Psoas muscle (tissue), 8 donors: ENCODE measurements around the gene HSD3B7. TPM values are rescaled to one million over a fixed set of nuclear protein-coding genes. Genes with fewer than 3 reads are reported as not detected.

Source experiments
- ATAC-seq, 4 donors: fragments of 200-7000 bp; cut with Tn5 transposase; one replicate each; pipeline ENCODE4 v1.9.1; 2020; ENCODE audit warnings: moderate library complexity in 3 of 4, mild to moderate bottlenecking in 2 of 4
- DNase-seq, 2 donors: peaks; one replicate each; pipeline ENCODE4 v3.0.0-alpha.2; 2020
- H3K27ac ChIP-seq: fragments of 200-600 bp; one replicate; pipeline ENCODE4 v1.8.0; 2022
- H3K27me3 ChIP-seq, 3 donors: fragments of 200-600 bp in 1 of 3; one replicate each; pipeline versions ENCODE4 v1.6.1 to v1.8.0; 2013 to 2022; ENCODE audit warnings: low read length in 2 of 3, mild to moderate bottlenecking in 2 of 3, moderate library complexity in 1 of 3; ENCODE audit not compliant: insufficient read depth in 3 of 3
- H3K36me3 ChIP-seq, 2 donors: fragments of 200-600 bp in 1 of 2; one replicate each; pipeline versions ENCODE4 v1.6.1 to v1.8.0; 2013 to 2022; ENCODE audit warnings: low read depth in 1 of 2, mild to moderate bottlenecking in 1 of 2, moderate library complexity in 1 of 2; ENCODE audit not compliant: insufficient read depth in 1 of 2
- H3K4me1 ChIP-seq: fragments of 200-600 bp; one replicate; pipeline ENCODE4 v1.8.0; 2022
- H3K4me3 ChIP-seq: fragments of 200-600 bp; one replicate; pipeline ENCODE4 v1.8.0; 2022; ENCODE audit warnings: mild to moderate bottlenecking
- H3K9me3 ChIP-seq: fragments of 200-600 bp; one replicate; pipeline ENCODE4 v1.8.0; 2022
- CTCF ChIP-seq: fragments of 200-600 bp; IDR thresholded peaks from one replicate; pipeline ENCODE4 v1.8.0; 2022; ENCODE audit warnings: antibody characterized with exemption
- WGBS, 3 donors: extraction: QIAGEN DNeasy Blood & Tissue Kit; methylation state at CpG; one replicate each; pipeline versions ENCODE4 v1.1.6 to v1.1.7; 2013; 5-methylcytosine and 5-hydroxymethylcytosine counted together
- intact Hi-C, 2 donors: fragments of 100-400 bp; cut with DNase I; formaldehyde crosslinking; loops; one replicate each; pipeline versions ENCODE4 v1.11.0 to v1.14.2; 2022
- polyA plus RNA-seq, 3 donors: library from polyadenylated mRNA; stranded (reverse); fragments of 200-250 nt; gene quantifications; one replicate each; pipeline ENCODE4 v1.2.3, GENCODE V29; 2013
- total RNA-seq, 4 donors: library from RNA; stranded (reverse); fragmentation: NEBNext Ultra II Directional in 2 of 4; extraction: Animal tissue kit (Norgen Biotek cat#: 25700) in 2 of 4; gene quantifications; one replicate each; pipeline versions ENCODE4 v1.2.1 to v1.2.4, GENCODE V29; 2021 to 2023
- donor health status: healthy with polysubstance abuse.
- donor health status: DM: no; HTN: no; CAD: no; lungs with moderate emphysema.
- donor health status: Bipolar disorder and iron deficiency.
- donor health status: healthy.
- donor health status: DM: yes; HTN: yes; CAD: no.
- donor health status: DM: no; HTN: no; CAD: no.
- donor health status: DM: no; HTN: no; CAD: no.
- donor health status: DM: yes; HTN: yes; CAD: no.

Gene HSD3B7
- total and polyA plus RNA-seq, 7 donors = 3.2 to 12.8 (median 4.9) TPM

- Histone ChIP-seq H3K9me3 (no peaks in the 10 kb centered on the region), H3K4me3 (no peak overlapping the region), H3K36me3 (peaks cover 0 to 92% of the 10 kb centered on the region in 2 donors), H3K4me1 (peaks cover 4% of the 10 kb centered on the region), H3K27me3 (no peaks in the 10 kb centered on the region), H3K27ac (no peak overlapping the region)
- WGBS, 3 donors = 82 to 93% (median 92%) methylated on average over 21 to 29 of the region's 29 CpGs
- DNase-seq (no peak), ATAC-seq (no peak)
- TF ChIP-seq CTCF = no peak
- intact Hi-C loops = loop anchor here (5.0 to 10.0 kb wide), 3 partner anchors 114 to 887 kb away; partner anchors contain the start of gene VKORC1 (in 1 of the 2)
These were observed 4.6 kb upstream of the HSD3B7 start for GRCh38 chr16:30980434-30980833.

- no peak for DNase-seq
- WGBS, 3 donors = 94 to 95% (median 94%) methylated on average over 14 of the region's 14 CpGs
- ATAC-seq = no peak
These were observed 4.0 kb upstream of the HSD3B7 start for GRCh38 chr16:30980959-30981358.

DNA sequence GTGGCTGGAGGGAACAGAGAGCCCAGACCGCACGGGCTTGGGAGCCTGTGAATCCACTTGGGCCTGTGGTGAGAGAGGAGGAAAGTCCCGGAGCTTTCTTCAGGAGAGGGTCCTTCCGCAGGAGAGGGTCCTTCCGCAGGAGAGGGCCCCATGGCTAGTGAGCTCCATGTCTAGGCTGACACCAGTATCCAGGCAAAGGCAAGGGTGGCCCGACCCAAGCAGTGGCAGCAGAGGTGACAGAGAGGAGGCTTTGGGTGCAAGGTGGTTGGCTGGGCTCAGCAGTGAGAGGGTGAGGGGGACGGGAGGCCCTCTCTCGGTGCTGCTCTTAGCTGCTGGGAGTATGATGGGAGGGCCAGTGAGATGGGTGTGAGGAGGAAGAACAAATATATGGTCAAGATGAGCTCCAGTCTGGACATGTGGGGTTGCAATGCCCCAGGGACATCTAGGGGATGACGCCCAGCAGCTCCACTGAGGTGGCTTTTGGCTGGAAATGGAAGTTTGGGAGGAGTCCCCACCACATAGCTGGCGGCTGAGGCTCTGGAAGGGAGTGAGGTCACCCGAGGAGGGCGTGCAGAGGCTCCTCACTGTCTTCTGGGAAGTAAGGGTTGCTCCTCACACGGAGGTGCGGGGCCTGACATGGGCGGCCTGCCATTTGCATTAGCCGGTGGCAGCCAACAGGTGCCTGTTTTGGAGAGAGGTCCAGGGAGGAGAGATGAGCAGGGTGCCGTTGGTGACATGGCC lies 2.3 kb upstream of the HSD3B7 start:
- DNase-seq (peak; percentile 65 to 80), ATAC-seq (no peak)
- Histone ChIP-seq H3K4me1 (peaks cover 10% of the 10 kb centered on the region), H3K4me3 (no peak overlapping the region), H3K27me3 (no peaks in the 10 kb centered on the region), H3K27ac (no peak overlapping the region), H3K9me3 (no peaks in the 10 kb centered on the region), H3K36me3 (peaks cover 0 to 69% of the 10 kb centered on the region in 2 donors)
- TF ChIP-seq CTCF = no peak
- intact Hi-C loops = loop anchor here (5.0 to 10.0 kb wide), 3 partner anchors 112 to 885 kb away; partner anchors contain the start of gene VKORC1 (in 1 of the 2)
- WGBS, 3 donors = 69 to 73% (median 70%) methylated on average over 16 to 17 of the region's 17 CpGs

More at GRCh38 chr16:30980959-30981358, 4.0 kb upstream of the HSD3B7 start:
- Histone ChIP-seq H3K27me3 (no peaks in the 10 kb centered on the region), H3K36me3 (peaks cover 0 to 86% of the 10 kb centered on the region in 2 donors), H3K4me1 (peaks cover 10% of the 10 kb centered on the region), H3K4me3 (no peak overlapping the region), H3K9me3 (no peaks in the 10 kb centered on the region), H3K27ac (no peak overlapping the region)
- TF ChIP-seq CTCF = no peak
- intact Hi-C loops = loop anchor here (5.0 to 10.0 kb wide), 3 partner anchors 114 to 886 kb away; partner anchors contain the start of gene VKORC1 (in 1 of the 2)

DNA sequence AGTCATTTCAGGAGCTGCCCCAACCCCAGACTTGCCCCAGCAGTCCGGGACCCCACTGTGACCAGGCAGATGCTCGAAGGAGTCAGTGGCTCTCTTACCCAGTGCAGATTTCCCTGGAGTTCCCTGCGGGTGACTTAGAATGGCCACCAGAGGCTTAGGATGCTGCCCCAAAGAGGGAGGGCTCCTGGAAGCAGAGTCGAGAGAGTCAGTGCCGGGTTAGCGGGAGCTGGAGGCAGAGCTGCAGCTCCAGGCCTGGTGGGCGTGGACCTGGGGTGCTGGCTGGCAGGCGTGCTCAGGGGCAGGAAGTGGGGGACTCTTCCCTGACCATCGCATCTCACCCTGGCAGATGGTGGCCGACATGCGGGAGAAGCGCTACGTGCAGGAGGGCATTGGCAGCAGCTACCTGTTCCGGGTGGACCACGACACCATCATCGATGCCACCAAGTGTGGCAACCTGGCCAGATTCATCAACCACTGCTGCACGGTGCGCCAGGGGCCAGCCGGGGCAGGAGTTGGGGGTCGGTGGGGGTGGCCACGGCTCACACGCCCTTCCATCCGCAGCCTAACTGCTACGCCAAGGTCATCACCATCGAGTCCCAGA lies 1.6 kb upstream of the HSD3B7 start:
- Histone ChIP-seq H3K27ac (no peak overlapping the region), H3K4me1 (peaks cover 10% of the 10 kb centered on the region), H3K9me3 (no peaks in the 10 kb centered on the region), H3K4me3 (no peak overlapping the region), H3K27me3 (no peaks in the 10 kb centered on the region), H3K36me3 (peaks cover 0 to 62% of the 10 kb centered on the region in 2 donors)
- no peak for TF ChIP-seq CTCF
- DNase-seq (no peak), ATAC-seq (no peak)
- intact Hi-C loops = loop anchor here (5.0 to 10.0 kb wide), 3 partner anchors 111 to 884 kb away; partner anchors contain the start of gene VKORC1 (in 1 of the 2)
- 79 to 82% (median 81%) methylated on average over 20 to 25 of the region's 25 CpGs for WGBS, 3 donors
